Neuron (in vitro differentiated cells): ENCODE results near the gene INPP5A.

ENCODE experiments used
- H2AFZ ChIP-seq: one replicate; pipeline ENCODE4 v1.6.1; 2013; ENCODE audit warnings: low read depth, mild to moderate bottlenecking, inconsistent platforms, low read length, moderate library complexity
- H3K27me3 ChIP-seq: one replicate; pipeline ENCODE4 v1.6.1; 2013; ENCODE audit warnings: low read length; ENCODE audit not compliant: insufficient read depth
- H3K36me3 ChIP-seq: one replicate; pipeline ENCODE4 v1.6.1; 2013; ENCODE audit warnings: low read length; ENCODE audit not compliant: insufficient read depth
- H3K4me1 ChIP-seq: one replicate; pipeline ENCODE4 v1.6.1; 2013; ENCODE audit warnings: low read length; ENCODE audit not compliant: insufficient read depth
- H3K4me3 ChIP-seq: 2 replicates; pipeline ENCODE4 v1.5.1; 2013; ENCODE audit warnings: mild to moderate bottlenecking, low read length, moderate library complexity
- H3K9me3 ChIP-seq: one replicate; pipeline ENCODE4 v1.6.1; 2013; ENCODE audit warnings: low read length

Gene INPP5A

DNA sequence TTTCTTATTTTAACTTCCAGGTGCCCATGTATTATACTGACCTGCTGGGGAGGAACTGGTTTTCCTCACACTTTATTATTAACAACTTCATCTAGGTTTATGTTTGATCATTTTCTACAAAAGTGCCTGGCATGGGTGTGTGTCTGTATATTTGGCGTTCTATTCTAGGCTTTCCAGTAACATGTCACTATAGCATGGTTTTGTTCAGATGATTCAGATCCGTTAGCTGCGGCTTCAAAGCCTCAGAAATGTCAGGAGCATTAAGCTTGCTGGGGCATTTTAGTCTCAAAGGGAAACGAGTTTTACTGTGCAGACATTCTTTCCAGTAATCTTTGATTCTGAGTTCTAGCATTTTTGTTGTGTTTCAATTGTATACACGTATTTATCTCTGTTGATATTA is 2.3 kb downstream of the INPP5A start:
- no peaks in the 10 kb centered on the region for H3K9me3 ChIP-seq

DNA sequence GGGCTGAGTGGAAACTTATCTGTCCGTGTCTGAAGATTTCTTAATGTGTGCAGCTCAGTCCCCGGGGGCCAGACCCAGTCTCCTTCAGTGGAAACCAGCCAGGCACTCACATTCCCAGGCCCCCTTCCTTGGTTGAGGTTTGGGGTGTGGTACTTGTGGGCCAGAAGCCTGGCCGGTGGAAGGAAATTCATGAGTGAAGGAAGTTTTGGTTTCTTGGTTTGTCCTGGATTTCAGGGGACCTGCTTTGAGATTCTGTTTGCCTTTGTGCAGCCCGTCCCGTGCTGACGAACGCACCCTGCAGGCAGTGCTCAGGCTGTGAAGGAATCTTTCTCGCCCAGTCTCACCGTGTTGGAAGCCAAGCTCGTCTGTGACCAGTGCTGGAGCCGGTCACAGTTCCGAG is 2.9 kb downstream of the INPP5A start:
- Histone ChIP-seq H3K4me3 (no peak overlapping the region), H3K27me3 (no peaks in the 10 kb centered on the region), H3K4me1 (peaks cover 40% of the 10 kb centered on the region), H3K9me3 (no peaks in the 10 kb centered on the region), H3K36me3 (no peaks in the 10 kb centered on the region), H2AFZ (no peak overlapping the region)

More for the DNA sequence above, 2.3 kb downstream of the INPP5A start:
- no peaks in the 10 kb centered on the region for H3K27me3 ChIP-seq
- H3K36me3 ChIP-seq: no peaks in the 10 kb centered on the region
- no peak overlapping the region for H2AFZ ChIP-seq
- no peak overlapping the region for H3K4me3 ChIP-seq
- H3K4me1 ChIP-seq: peaks cover 40% of the 10 kb centered on the region

DNA sequence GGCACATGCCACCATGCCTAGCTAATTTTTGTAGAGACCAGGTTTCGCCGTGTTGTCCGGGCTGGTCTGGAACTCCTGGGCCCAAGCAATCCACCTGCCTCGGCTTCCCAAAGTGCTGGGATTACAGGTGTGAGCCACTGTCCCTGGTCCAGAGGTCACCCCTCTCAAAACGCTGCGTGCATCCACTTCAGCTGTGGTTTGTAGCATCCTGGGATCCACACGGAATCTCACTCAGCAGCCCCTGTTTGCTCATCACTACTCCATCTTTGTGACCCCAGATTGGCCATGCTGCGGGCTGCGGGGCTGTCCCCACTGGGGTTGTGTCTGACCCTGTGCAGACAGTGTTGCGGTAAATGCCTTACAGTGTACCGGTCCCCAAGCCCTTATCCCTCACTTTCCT is 3.5 kb downstream of the INPP5A start:
- no peaks in the 10 kb centered on the region for H3K27me3 ChIP-seq
- H3K9me3 ChIP-seq: peaks cover 3% of the 10 kb centered on the region
- no peaks in the 10 kb centered on the region for H3K36me3 ChIP-seq
- H3K4me1 ChIP-seq: peaks cover 38% of the 10 kb centered on the region
- H2AFZ ChIP-seq: no peak overlapping the region
- H3K4me3 ChIP-seq: no peak overlapping the region

DNA sequence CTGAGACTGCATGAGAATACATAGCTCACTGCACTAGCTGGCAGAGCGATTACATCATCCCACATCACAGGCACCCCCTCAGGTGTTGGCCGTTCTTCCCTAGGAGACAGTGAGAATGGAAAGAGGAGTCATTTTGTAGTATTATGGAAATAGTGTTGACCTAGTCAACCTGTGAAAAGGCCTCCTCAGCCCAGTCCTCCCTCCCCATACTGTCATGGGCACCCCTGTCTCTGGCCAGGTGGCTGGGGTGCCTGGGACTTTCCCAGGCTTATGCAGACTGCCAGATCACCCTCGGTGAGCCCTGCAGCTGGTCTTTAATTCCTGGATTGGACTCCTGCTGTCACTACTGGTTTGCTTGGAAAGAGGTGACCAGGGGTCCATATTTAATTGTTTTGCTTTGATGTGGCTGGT is 4.0 kb downstream of the INPP5A start:
- H3K36me3 ChIP-seq: no peaks in the 10 kb centered on the region
- peaks cover 6% of the 10 kb centered on the region for H3K9me3 ChIP-seq
- H3K4me1 ChIP-seq: peaks cover 33% of the 10 kb centered on the region
- H3K27me3 ChIP-seq: no peaks in the 10 kb centered on the region
- H2AFZ ChIP-seq: no peak overlapping the region
- no peak overlapping the region for H3K4me3 ChIP-seq

DNA sequence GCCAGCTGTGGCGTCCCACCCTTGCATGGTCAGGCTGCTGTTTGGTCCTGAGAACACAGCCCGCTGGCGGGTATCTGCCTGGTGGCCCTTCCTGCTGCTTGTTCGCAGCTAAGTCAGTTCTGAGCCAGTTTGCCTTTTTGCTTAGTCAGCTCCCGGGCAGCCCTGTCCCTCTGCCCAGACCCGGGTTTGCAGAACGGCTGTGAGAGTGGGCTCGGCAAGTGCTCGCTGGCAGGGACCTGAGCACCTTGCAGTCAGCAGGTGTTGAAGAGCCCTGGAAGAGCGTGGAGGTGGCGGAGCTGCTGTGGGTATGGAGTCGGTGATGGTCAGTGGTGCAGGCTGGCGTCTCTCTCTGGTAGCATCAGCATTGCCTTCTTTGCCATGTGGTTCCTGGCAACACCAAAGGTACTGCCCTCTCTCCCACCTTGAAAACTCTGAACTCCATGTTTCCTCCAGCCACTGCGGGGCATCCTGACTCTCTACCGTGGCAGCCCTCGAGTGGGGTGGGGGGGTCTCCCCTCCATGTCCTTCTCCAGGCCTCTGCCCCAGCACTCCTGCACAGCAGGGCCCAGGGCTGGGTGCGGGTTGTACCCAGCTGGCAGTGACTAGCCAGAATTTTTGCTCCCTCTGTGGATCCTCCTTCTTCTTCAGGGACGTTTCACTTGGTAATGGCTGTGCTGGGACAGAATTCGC is 4.6 kb downstream of the INPP5A start:
- peaks cover 33% of the 10 kb centered on the region for H3K4me1 ChIP-seq
- no peaks in the 10 kb centered on the region for H3K36me3 ChIP-seq
- H3K4me3 ChIP-seq: no peak overlapping the region
- H3K9me3 ChIP-seq: peaks cover 10% of the 10 kb centered on the region
- no peaks in the 10 kb centered on the region for H3K27me3 ChIP-seq
- H2AFZ ChIP-seq: no peak overlapping the region

DNA sequence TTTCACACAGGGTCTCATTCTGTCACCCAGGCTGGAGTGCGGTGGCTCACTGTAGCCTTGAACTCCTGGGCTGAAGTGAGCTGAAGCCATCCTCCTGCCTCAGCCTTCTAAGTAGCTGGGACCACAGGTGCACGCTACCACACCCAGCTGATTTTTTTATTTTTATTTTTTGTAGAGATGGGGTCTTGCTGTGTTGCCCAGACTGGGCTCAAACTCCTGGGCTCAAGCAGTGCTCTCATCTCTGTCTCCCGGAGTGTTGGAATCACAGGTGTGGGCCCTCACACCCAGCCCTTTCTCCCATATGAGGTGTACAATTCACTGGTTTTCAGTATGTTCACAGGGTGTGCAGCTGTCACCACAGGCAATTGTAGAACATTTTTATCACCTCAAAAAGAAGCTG is 5.2 kb downstream of the INPP5A start:
- H3K4me3 ChIP-seq: no peak overlapping the region
- no peak overlapping the region for H2AFZ ChIP-seq
- no peaks in the 10 kb centered on the region for H3K36me3 ChIP-seq
- H3K9me3 ChIP-seq: peaks cover 10% of the 10 kb centered on the region
- no peaks in the 10 kb centered on the region for H3K27me3 ChIP-seq
- H3K4me1 ChIP-seq: peaks cover 33% of the 10 kb centered on the region

DNA sequence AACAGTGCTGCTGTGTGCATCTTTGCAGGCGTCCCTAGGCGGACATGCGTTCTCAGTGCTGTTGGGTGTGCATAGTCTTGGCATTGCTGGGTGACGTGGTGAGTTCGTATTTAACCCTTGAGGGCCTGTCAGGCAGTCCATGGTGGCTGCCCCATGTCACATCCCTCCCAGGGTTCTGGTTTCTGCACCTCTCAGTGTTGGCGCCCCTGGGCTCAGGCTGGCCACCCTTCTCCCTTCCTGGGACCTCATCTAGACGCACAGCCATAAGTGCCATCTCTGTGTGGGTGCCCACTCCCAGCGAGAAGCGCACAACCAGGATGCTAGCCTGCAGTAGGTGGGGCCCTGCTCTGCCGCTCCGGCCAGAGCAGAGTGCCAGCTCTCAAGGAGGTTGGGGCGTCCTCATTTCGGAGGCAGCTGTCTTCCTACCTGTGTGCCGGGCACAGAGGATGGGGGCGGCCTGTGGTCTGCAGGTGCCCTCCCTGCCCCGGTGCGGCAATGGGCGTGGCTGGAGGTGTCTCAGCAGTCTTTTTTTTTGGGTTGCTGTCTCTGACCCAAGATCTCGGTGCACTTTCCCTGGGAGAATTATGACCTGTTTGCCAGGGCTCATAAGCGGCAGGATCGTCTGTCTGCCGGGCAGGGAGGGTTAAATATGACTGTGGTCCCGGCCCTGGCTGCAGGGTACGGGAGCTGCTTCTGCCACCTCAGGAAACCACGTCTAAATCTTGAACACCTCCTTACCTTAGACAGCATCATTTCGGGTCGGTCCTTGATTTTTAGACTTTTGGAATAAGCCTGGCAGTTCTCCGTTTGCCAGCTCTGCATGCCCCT is 6.5 kb downstream of the INPP5A start:
- Histone ChIP-seq H3K27me3 (no peaks in the 10 kb centered on the region), H3K4me3 (no peak overlapping the region), H3K4me1 (peaks cover 22% of the 10 kb centered on the region), H3K36me3 (no peaks in the 10 kb centered on the region), H2AFZ (no peak overlapping the region), H3K9me3 (peaks cover 10% of the 10 kb centered on the region)

DNA sequence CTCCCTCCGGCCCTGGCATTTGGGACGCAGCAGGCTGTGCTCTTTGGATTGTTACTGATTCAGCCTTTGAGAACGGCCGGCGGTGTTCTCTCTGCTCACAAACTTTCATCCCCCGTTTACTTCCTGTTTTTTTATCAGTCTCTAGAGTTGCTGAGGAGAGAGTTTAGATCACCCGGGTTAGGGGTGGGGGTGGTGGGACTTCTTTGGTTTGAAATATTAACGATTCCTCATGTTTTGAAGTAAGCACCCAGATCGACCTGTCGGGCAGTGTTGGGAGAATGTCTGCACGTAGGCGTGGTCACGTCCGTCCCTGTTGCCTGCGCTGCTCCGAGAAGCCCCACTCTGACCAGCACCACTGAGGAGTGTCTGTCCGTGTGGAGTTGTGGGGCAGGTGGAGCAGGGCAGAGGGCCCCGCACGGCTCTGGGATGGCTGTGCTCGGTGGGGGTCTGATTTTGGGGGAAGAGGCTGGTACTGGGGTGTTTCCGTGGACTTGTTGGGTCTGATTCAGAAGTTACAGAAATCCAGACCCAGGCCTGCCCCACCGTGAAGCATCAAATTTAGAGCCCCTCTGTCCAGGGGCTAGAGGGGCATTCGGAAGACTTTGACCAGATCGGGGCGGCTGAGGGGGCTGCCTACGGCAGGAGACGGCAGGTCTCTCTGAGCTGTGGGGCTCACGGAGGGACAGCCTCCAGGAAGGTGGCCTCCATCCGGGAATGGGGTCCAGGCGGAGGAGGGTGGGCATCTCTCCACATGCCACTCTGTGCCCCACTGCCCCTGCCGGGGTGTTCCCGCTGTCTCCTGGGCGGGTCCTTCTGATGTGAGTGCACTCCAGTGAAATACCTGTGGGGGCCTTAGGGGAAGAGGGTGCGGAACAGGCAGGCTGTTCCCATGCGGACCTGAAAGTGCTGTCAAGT is 7.4 kb downstream of the INPP5A start:
- Histone ChIP-seq H3K36me3 (no peaks in the 10 kb centered on the region), H3K4me3 (no peak overlapping the region), H2AFZ (no peak overlapping the region), H3K9me3 (peaks cover 10% of the 10 kb centered on the region), H3K27me3 (no peaks in the 10 kb centered on the region), H3K4me1 (peaks cover 14% of the 10 kb centered on the region)

DNA sequence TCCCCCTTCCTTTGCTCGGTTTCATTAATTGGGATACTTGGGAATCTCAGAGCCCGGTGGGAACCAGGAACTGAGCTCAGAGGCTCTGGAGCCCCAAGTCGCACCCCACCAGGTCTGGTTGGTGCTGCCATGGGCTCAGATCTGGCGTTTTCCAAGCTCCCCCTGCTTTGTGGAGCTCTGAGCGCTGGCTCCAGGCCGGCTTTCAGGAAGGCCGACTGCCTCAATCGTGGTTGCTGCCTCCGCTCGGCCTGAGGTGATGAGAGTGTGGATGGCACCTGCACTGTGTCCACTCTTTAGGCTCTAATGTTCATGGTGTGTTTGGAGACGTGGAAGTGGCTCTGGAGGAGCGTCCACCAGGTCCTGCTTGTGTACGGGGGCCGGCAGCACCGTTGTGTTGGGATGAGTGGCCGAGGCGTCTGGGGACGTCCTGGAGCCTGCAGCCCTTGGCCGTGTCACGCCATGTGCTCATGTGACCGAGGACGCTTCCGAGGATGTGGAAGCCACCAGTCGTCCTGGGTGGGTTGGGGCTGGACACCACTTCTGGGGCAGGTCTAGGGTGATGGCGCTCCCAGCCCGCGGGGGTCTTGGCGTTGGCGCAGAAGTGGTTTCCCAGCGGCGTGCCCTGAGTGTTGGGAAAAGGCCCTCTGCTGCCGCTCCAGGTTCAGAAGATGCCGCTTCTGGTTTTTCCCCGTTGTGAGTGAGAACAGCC is 8.2 kb downstream of the INPP5A start:
- Histone ChIP-seq H3K4me3 (no peak overlapping the region), H3K4me1 (peaks cover 5% of the 10 kb centered on the region), H3K36me3 (no peaks in the 10 kb centered on the region), H3K9me3 (peaks cover 10% of the 10 kb centered on the region), H2AFZ (no peak overlapping the region), H3K27me3 (no peaks in the 10 kb centered on the region)

DNA sequence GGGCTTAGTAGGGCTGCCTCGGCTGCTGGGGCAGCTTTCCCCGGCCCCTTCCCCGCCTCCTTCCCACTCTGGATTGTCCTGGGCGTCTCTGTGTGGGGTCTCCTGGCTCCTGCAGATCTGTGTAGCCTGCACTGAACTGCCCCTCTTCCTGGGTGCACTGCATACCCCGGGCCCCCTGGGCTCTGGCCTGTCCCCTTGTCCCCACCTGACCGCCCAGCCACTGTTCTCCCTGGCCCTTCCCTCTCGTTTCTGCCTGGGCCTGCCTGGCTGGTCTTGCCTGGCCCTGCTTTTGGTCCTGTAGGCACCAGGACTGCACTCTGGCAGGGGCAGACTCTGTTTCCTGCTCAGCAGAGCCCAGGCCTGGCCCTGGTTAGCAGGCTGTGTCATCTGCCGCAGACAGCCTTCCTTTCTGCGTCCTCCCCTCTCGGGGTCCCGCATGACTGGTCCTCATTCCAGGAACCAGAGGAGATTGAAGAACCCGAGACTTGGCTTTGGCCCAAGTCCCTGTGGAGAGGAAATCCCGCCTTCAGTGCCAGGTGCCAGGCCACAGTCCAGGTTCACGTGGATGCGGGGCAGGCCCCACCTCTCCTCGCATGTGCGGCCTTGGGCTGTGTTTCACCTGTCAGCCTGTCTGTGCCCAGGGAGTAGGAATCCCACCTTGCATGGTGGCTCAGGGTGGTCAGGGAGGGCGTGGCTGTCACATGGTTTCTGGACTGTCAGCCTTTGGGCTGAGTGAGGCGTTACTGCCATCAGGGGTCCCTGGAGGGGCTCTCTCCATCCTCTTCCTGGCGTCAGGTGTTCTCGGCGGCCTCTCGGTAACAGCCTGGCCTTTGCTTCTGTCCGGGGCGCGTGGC is 9.2 kb downstream of the INPP5A start:
- Histone ChIP-seq H3K4me3 (no peak overlapping the region), H3K36me3 (no peaks in the 10 kb centered on the region), H3K4me1 (no peaks in the 10 kb centered on the region), H2AFZ (no peak overlapping the region), H3K27me3 (no peaks in the 10 kb centered on the region), H3K9me3 (peaks cover 10% of the 10 kb centered on the region)

DNA sequence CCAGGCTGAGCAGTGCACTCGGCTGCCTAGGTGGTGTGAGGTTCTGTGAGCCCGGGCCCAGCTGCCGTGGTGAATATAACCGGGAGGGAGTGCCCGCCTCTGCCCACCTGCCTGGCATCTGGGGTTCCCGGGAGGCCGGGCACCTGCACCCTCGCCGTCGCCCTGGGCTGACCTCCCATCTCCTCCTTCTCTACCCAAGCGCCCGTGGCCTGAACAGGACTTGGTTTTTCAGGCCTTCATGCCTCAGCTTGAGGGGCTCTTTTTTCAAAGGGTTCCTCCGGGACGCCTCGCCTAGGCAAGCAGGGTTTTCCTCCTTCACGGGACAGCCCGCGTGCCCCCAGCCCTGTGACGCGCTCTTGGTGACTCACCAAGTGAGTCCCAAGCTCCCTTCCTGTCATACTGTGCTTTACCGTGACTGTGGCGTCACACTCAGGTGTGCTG is 9.9 kb downstream of the INPP5A start:
- no peaks in the 10 kb centered on the region for H3K4me1 ChIP-seq
- H3K9me3 ChIP-seq: peaks cover 10% of the 10 kb centered on the region
- no peaks in the 10 kb centered on the region for H3K36me3 ChIP-seq
- H3K27me3 ChIP-seq: no peaks in the 10 kb centered on the region
- H3K4me3 ChIP-seq: no peak overlapping the region
- no peak overlapping the region for H2AFZ ChIP-seq
